Measurements from ENCODE around the gene COL19A1.

The COL19A1 gene

GRCh38 chr6:70180901-70181599, 314.7 kb downstream of the COL19A1 start:
- no peak for DNase-seq

DNA sequence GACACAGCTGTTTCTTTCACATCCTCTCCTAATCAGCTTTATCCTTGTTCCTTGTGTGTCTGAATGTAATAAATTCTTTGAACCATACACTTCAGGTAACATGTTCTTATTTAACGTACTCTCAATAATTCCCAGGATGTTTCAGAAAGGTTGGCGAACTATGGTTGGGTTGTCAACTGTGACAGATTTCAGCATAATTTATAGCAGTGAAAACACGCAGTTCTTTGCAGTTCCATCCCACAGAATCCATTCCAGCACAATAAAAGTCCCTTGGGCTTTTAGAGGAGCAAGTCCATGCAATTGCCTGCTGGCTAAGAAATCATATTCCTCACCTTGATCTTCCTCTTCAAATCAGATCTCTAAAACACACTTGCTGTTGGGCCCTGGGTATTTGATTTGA, 317.2 kb downstream of the COL19A1 start:
- no peak for DNase-seq

DNA sequence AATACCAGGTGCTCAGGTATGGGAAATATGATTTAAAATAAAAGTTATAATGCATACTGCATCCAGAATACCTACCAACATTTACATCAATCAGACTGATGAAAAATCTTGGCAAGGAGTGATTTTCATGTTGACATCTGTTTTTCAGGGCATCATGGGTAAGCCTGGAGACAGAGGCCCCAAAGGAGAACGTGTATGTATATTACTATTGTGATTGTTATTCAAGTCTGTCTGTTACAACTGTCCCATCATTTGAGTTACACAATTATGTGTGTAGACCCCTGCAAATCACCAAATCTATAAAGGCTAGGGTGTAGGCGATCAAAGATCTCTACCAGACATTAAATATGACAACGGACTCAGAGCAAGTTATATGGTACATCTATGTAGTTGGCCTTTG, 318.4 kb downstream of the COL19A1 start:
- no peak for DNase-seq

DNA sequence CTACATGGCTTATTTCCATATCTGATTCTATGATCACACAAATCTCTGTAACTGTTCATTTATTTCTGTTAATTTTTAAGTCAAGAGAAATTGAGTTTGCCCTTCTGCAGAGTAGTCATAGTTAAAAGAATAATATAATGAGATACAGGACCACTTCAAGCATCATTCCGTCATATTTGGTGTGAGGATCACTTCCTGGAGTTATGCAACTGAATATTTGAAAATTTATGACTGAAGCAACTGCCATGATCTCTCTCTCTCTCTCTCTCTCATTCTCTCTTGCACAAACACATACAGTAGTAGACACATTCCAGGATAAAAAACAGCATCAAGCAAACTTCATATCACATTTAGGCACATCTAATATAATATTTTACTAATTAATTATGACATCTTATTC, 320.1 kb downstream of the COL19A1 start:
- no peak for DNase-seq

- DNase-seq: no peak
Measured at GRCh38 chr6:70188202-70188601, 321.8 kb downstream of the COL19A1 start.

DNA sequence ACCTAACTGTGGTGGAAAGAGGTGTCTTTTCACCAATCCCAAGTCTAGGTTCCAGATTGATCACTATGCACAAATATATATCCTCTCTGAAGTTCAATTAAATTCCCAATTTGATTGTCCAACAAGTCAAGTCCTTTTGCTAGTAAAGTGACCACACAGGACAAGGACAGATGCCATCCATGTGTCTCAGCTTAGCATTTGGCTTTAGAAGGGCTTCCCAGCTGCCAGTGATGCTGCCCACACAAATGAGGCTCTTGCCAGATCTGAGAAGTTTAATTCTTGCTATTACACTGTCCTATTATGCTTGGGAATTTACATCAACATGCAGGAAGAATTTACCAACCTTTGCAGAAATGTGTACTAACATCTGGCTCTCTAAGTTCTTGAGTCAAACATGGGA, 328.1 kb downstream of the COL19A1 start:
- no peak for DNase-seq

GRCh38 chr6:70196531-70196930, 330.2 kb downstream of the COL19A1 start:
- DNase-seq: no peak

GRCh38 chr6:70198785-70199184, 332.4 kb downstream of the COL19A1 start:
- DNase-seq: no peak

- no peak for DNase-seq
Measured at GRCh38 chr6:70208235-70208790, 342.0 kb downstream of the COL19A1 start.

DNA sequence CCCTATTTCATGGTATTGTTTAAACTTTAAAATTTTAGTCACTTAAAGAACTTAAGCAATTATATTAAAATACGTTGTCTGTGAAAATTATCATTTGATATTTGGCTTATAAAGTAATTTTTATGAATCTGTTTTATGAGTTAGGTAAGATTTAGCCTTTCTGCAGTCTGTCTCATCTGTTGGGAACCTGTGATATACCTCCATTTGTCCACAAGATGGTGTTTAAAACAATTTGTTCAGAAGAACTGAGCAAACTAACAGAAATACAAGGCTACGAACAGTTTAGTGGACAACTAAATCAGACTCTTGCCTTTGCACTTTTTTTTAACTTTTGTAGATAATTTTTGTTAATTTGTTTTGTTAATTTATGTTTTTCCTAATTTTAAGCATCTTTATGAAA, 344.1 kb downstream of the COL19A1 start:
- DNase-seq: no peak

DNA sequence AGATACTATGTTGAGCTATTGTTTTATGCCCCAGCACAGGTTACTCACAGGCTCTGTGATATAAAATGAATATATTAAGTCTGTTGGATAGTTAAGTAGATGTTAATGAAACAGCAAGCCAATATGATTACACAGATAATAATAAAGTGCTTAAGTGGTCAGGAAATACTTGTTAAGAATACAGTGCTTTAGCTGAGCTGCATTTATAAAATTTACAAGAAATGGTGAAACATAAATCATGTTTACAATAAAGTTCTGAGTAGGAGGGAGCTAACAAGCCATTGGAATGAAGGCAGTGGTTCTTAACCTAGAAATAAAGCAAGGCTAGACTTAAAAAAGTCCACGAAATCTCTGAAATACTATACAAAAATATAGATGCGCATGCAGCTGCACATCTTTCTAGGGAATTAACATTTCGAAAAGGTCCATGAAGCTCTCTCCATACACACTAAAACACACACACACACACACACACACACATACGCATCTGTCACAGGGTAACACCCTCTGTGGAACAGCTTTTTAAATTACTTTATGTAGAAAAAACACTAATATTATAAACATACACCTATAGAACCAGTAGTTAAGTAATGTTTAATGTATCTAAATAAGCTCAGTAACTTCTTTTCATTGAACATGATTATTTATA, 349.2 kb downstream of the COL19A1 start:
- DNase-seq: no peak

GRCh38 chr6:70216767-70217166, 350.4 kb downstream of the COL19A1 start:
- no peak for DNase-seq

GRCh38 chr6:70219943-70220613, 353.7 kb downstream of the COL19A1 start:
- DNase-seq: no peak

- no peak for DNase-seq
Measured at GRCh38 chr6:70221025-70221714, 354.8 kb downstream of the COL19A1 start.

DNA sequence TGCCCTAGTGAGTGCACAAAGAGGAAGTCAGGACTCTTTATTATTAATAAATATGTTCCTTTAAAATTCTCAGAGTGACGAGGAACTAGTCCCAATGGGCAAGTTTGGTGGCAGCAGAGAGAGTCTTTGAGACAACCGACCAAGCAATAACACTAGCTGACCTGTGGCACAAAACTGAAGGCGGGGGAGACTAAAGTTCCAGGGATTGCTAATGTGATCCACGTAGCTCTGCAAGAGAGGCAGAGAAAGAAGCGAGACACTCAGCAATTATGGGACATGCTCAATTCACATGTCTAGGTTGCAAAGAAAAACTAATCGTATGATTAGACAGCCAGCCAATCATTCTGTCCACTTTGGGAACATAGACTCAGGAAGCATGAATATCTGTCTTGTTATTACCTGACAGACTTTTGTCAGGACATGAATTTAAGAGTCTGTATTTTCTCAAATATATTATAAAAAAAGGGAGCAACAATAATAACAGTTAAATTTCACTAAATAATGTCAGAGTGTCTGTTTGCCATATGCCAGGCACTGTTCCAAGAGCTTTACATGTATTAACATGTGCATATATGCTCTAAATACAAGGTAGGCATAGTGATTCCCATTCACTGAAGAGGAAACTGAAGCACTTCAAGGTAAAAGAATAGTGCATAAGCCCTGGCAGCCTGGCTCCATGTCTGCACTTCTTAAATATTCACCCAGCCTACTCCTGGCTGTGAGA, 355.5 kb downstream of the COL19A1 start:
- DNase-seq: no peak

DNA sequence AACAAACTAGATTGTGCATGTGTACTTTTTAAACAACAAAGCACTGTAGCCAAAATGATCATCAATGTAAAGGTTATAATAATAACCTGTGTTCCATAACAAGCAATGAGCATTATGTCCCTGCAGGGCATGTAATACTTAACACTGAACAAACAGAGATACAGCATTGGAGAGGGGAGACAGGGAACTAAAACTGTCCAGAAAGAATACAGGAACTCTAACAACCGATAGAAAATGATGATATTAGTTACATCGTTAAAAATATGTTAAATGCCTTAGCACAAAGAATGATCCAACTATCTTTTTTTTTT, 356.0 kb downstream of the COL19A1 start:
- no peak for DNase-seq

DNA sequence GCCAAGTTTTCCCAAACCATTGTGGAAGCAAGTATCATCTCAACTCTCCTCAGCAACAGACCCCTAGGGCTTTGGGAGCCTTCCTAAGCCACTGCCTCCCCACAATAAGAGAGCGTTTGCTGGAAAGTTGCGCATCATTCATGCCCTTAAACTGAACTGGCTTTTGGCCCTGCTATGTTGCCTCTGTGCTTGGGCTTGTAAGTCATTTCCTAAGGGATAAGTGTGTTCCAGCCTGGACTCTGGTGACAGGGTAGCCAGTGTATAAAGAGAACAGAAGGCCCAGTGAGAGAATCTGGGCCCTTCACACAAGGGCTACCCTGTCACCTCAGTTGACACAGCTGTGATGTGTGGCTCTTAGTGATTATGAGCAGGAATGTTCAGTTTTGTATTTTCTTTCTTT, 358.7 kb downstream of the COL19A1 start:
- no peak for DNase-seq

- DNase-seq: no peak
Measured at GRCh38 chr6:70231311-70231710, 365.0 kb downstream of the COL19A1 start.

- no peak for DNase-seq
Measured at GRCh38 chr6:70234561-70235236, 368.3 kb downstream of the COL19A1 start.

- DNase-seq: no peak
Measured at GRCh38 chr6:70236343-70236742, 370.0 kb downstream of the COL19A1 start.

- no peak for DNase-seq
Measured at GRCh38 chr6:70241031-70241430, 374.7 kb downstream of the COL19A1 start.

DNA sequence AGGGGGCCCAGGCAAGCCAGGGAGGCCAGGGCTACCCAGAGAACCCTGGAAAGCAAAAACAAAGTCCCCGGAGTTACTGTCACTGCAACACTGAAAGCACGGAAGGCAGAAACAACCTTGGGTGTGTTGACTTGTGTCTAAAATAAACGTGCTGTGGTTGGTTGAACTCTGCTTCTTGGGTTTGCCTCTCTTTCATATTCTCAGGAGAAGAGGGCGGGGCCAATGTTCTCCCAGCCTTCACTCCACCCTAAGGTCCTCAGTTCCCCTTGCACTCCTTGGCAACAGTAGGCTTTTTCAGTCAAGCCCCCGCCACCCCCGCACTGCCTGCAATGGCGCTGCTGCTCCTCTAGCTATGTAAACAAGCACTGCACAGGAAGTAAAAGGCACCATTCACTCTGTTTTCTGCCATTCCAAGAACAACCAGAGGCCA, 375.6 kb downstream of the COL19A1 start:
- no peak for DNase-seq
